Mesendoderm (in vitro differentiated cells): ENCODE data around the gene HMCN1.

ENCODE experiments used
- DNase-seq: peaks from one replicate; pipeline ENCODE4 v3.0.0; 2013
- H2AK5ac ChIP-seq: 2 replicates; pipeline ENCODE4 v1.6.1; 2013; ENCODE audit warnings: low read length, inconsistent platforms
- H2BK120ac ChIP-seq: 2 replicates; pipeline ENCODE4 v1.6.1; 2013; ENCODE audit warnings: low read depth, mild to moderate bottlenecking, low read length, moderate library complexity, mixed read lengths
- H2BK15ac ChIP-seq: replicated peaks from 2 replicates; pipeline ENCODE4 v1.6.1; 2013; ENCODE audit warnings: low read depth, mild to moderate bottlenecking, moderate library complexity
- H2BK5ac ChIP-seq: 2 replicates; pipeline ENCODE4 v1.6.1; 2013; ENCODE audit warnings: low read length, inconsistent platforms
- H3K18ac ChIP-seq: 2 replicates; pipeline ENCODE4 v1.6.1; 2013; ENCODE audit warnings: mild to moderate bottlenecking, low read length, mixed read lengths
- H3K23ac ChIP-seq: one replicate; pipeline ENCODE4 v1.6.1; 2013; ENCODE audit warnings: low read length
- H3K27ac ChIP-seq: 2 replicates; pipeline ENCODE4 v1.5.1; 2013; ENCODE audit warnings: low read depth, mild to moderate bottlenecking, inconsistent platforms, low read length, moderate library complexity
- H3K27me3 ChIP-seq: 2 replicates; pipeline ENCODE4 v1.6.1; 2013; ENCODE audit warnings: low read length, control low read depth, mild to moderate bottlenecking, inconsistent platforms; ENCODE audit not compliant: insufficient read depth, poor library complexity
- H3K36me3 ChIP-seq: 2 replicates; pipeline ENCODE4 v1.6.1; 2013; ENCODE audit warnings: low read length, inconsistent platforms; ENCODE audit not compliant: control insufficient read depth, insufficient read depth
- H3K4ac ChIP-seq: one replicate; pipeline ENCODE4 v1.6.1; 2013; ENCODE audit warnings: low read depth, mild to moderate bottlenecking, low read length, moderate library complexity
- H3K4me1 ChIP-seq: 2 replicates; pipeline ENCODE4 v1.6.1; 2013; ENCODE audit warnings: low read depth, low read length, inconsistent platforms; ENCODE audit not compliant: control insufficient read depth
- H3K4me2 ChIP-seq: 2 replicates; pipeline ENCODE4 v1.6.1; 2013; ENCODE audit warnings: low read length
- H3K4me3 ChIP-seq: 2 replicates; pipeline ENCODE4 v1.5.1; 2013; ENCODE audit warnings: mild to moderate bottlenecking, low read length
- H3K56ac ChIP-seq: one replicate; pipeline ENCODE4 v1.6.1; 2013; ENCODE audit warnings: low read length
- H3K79me1 ChIP-seq: 2 replicates; pipeline ENCODE4 v1.6.1; 2013; ENCODE audit warnings: low read length, inconsistent platforms
- H3K79me2 ChIP-seq: 2 replicates; pipeline ENCODE4 v1.6.1; 2013; ENCODE audit warnings: mild to moderate bottlenecking, low read length; ENCODE audit not compliant: control insufficient read depth, insufficient read depth
- H3K9ac ChIP-seq: 2 replicates; pipeline ENCODE4 v1.6.1; 2013; ENCODE audit warnings: low read length, inconsistent platforms
- H4K5ac ChIP-seq: one replicate; pipeline ENCODE4 v1.6.1; 2013; ENCODE audit warnings: low read length
- H4K8ac ChIP-seq: one replicate; pipeline ENCODE4 v1.6.1; 2013; ENCODE audit warnings: low read depth, mild to moderate bottlenecking, control low read depth, low read length, moderate library complexity
- WGBS: extraction: QIAGEN DNeasy Blood & Tissue Kit; methylation state at CpG from one replicate; pipeline ENCODE4 v1.1.7; 2013; ENCODE audit warnings: low lambda C conversion rate, missing lambda C conversion rate; ENCODE audit not compliant: insufficient coverage; ENCODE audit errors: extremely low coverage; 5-methylcytosine and 5-hydroxymethylcytosine counted together

Gene HMCN1

DNA sequence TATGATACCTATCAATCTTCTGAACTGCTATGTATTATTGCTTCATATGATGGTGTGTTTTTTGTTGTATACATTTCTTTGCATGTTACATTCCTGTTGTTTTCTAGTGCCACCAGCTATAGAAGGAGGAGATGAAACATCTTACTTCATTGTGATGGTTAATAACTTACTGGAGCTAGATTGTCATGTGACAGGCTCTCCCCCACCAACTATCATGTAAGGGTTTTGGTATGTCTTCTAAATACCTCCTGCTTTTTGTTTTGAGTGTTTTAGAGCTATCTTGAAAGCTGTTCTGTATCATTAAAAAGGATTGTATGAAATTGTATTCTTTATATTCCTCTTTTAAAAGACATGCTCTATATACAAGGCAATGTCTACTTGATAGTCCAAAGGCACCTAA is 282.7 kb downstream of the HMCN1 start:
- peaks cover 2% of the 10 kb centered on the region for H3K4me1 ChIP-seq
- no peaks in the 10 kb centered on the region for H3K79me2 ChIP-seq
- H2BK5ac ChIP-seq = no peak overlapping the region
- no peaks in the 10 kb centered on the region for H3K36me3 ChIP-seq
- H2BK120ac ChIP-seq = no peak overlapping the region
- no peak overlapping the region for H3K18ac ChIP-seq
- no peak for DNase-seq
- H3K23ac ChIP-seq = no peak overlapping the region
- H2BK15ac ChIP-seq = no peak overlapping the region
- H3K27ac ChIP-seq = no peak overlapping the region
- H3K27me3 ChIP-seq = no peaks in the 10 kb centered on the region
- no peak overlapping the region for H3K4ac ChIP-seq
- H4K5ac ChIP-seq = no peak overlapping the region
- no peak overlapping the region for H3K4me3 ChIP-seq
- no peak overlapping the region for H3K9ac ChIP-seq
- no peak overlapping the region for H3K56ac ChIP-seq
- H3K79me1 ChIP-seq = no peaks in the 10 kb centered on the region
- H3K4me2 ChIP-seq = no peak overlapping the region
- H2AK5ac ChIP-seq = no peak overlapping the region
- no peak overlapping the region for H4K8ac ChIP-seq

DNA sequence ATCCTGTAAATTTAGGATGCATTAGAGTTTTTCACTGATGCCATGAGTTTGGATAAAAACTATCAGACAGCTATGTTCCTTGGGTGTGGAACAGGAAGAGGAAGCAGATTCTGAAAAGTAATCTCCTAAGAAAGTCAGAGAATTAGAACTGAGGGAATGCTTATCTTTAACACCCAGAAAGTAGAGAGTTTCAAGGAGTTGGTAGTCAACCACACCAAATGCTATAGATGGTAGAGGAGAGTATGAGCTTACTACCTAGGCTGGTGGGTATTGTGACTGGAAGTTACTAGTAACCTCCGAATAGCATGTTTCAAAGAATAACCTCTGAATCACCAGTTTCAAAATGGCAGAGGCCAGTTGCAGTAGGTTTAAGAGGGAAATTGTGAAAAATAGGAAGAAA is 288.0 kb downstream of the HMCN1 start:
- Histone ChIP-seq H3K4me2 (no peak overlapping the region), H2BK5ac (no peak overlapping the region), H3K4me3 (no peak overlapping the region), H3K4me1 (no peaks in the 10 kb centered on the region), H3K27ac (no peak overlapping the region), H3K79me2 (no peaks in the 10 kb centered on the region), H4K8ac (no peak overlapping the region), H3K4ac (no peak overlapping the region), H3K9ac (no peak overlapping the region), H3K27me3 (no peaks in the 10 kb centered on the region), H3K36me3 (no peaks in the 10 kb centered on the region), H3K56ac (no peak overlapping the region), H2BK15ac (no peak overlapping the region), H3K79me1 (no peaks in the 10 kb centered on the region), H3K23ac (no peak overlapping the region), H2AK5ac (no peak overlapping the region), H4K5ac (no peak overlapping the region), H2BK120ac (no peak overlapping the region), H3K18ac (no peak overlapping the region)
- no CpG with 5 or more reads among the region's 1 CpG for WGBS
- DNase-seq = no peak

DNA sequence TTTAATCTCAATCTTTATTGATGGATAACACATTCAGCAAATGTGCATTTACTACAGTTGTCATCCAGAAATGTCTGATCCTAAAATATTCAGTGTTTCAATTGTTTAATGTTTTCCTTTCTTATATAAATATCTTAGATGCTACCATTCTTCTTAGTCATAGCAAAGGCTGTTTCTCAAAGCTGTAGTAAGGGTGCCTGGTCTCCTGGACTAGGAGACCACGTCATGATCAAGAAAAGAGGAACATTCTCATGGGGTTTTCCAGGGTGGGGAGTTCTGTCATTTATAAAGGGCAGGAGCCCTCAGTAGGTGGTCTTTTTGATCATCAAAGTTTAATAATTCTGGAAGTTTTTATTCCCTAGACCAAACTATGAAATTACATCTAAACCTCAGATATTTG is 292.8 kb downstream of the HMCN1 start:
- Histone ChIP-seq H2BK15ac (no peak overlapping the region), H3K36me3 (no peaks in the 10 kb centered on the region), H3K56ac (no peak overlapping the region), H3K4me2 (no peak overlapping the region), H2AK5ac (no peak overlapping the region), H3K18ac (no peak overlapping the region), H3K27me3 (no peaks in the 10 kb centered on the region), H3K79me1 (no peaks in the 10 kb centered on the region), H3K4me3 (no peak overlapping the region), H3K9ac (no peak overlapping the region), H3K27ac (no peak overlapping the region), H3K23ac (no peak overlapping the region), H3K4ac (no peak overlapping the region), H4K5ac (no peak overlapping the region), H4K8ac (no peak overlapping the region), H2BK120ac (no peak overlapping the region), H3K79me2 (no peaks in the 10 kb centered on the region), H2BK5ac (no peak overlapping the region), H3K4me1 (no peaks in the 10 kb centered on the region)
- no CpG with 5 or more reads among the region's 1 CpG for WGBS
- no peak for DNase-seq

DNA sequence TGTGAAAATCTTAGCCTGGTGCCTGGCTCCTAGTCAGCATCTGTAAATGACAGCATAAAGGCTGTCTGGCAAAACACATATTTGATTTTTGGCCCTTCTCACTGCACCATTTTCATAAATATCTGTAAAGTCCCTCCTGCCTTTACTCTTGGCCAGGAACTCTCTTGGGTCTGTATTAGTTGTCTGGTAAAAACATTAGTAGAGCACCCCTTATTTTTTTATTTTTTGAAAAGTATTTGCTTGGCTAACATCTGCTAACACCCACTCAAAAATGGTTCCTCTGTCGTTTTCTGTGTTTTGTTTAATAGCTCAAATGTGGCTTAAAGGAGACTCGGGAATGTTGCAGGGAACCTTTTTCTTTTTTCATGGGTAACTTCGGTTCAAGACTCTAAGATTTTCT is 293.4 kb downstream of the HMCN1 start:
- H3K79me1 ChIP-seq = no peaks in the 10 kb centered on the region
- no peak overlapping the region for H4K5ac ChIP-seq
- no peaks in the 10 kb centered on the region for H3K4me1 ChIP-seq
- no peak overlapping the region for H3K9ac ChIP-seq
- no peak overlapping the region for H3K4me2 ChIP-seq
- no peak overlapping the region for H3K4me3 ChIP-seq
- H2BK15ac ChIP-seq = no peak overlapping the region
- no peak overlapping the region for H2BK120ac ChIP-seq
- H4K8ac ChIP-seq = no peak overlapping the region
- H3K56ac ChIP-seq = no peak overlapping the region
- H2AK5ac ChIP-seq = no peak overlapping the region
- no peak overlapping the region for H2BK5ac ChIP-seq
- no peak overlapping the region for H3K23ac ChIP-seq
- no peaks in the 10 kb centered on the region for H3K79me2 ChIP-seq
- no peak overlapping the region for H3K4ac ChIP-seq
- H3K18ac ChIP-seq = no peak overlapping the region
- H3K27me3 ChIP-seq = no peaks in the 10 kb centered on the region
- H3K27ac ChIP-seq = no peak overlapping the region
- no peaks in the 10 kb centered on the region for H3K36me3 ChIP-seq
- no CpG with 5 or more reads among the region's 3 CpGs for WGBS
- no peak for DNase-seq

DNA sequence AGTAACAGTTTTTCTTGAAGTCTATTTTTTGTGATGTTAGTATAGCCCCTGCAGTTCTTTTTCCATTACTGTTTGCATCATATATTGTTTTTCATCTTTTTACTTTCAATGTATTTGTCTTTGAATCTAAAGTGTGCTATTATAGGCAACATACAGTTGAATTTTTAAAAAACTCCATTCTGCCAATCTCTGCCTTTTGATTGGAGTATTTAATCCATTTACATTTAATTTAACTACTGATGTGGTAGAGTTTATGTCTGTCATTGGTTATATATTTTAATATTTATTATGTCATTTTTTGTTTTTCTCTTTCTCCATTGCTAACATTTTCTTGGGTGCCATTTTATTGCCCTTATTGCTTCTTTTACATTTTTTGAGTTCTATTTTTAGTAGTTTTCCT is 296.3 kb downstream of the HMCN1 start:
- Histone ChIP-seq H3K9ac (no peak overlapping the region), H3K36me3 (no peaks in the 10 kb centered on the region), H2BK15ac (no peak overlapping the region), H3K79me2 (no peaks in the 10 kb centered on the region), H3K27me3 (no peaks in the 10 kb centered on the region), H4K8ac (no peak overlapping the region), H3K4me2 (no peak overlapping the region), H3K56ac (no peak overlapping the region), H4K5ac (no peak overlapping the region), H3K23ac (no peak overlapping the region), H3K18ac (no peak overlapping the region), H2AK5ac (no peak overlapping the region), H2BK120ac (no peak overlapping the region), H3K4ac (no peak overlapping the region), H3K27ac (no peak overlapping the region), H3K79me1 (no peaks in the 10 kb centered on the region), H2BK5ac (no peak overlapping the region), H3K4me3 (no peak overlapping the region), H3K4me1 (no peaks in the 10 kb centered on the region)
- no peak for DNase-seq

DNA sequence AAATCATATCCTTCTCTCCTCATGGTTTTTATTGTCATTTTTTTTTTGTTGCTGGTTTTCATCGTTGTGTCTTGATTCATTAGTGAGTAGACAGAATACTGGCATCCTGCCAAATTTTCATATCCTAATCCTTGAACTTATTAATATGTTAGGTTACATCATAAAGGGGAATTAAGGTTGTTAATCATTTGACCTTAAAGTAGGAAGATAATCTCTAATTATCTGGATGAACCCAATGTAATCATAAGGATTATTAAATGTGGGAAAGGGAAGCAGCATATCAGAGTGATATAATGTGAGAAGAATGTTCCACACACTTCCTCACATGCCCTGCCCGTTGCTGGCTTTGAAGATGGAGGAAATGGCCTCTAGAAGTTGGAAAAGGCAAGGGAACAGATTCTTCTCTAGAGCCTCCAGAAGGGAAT is 299.7 kb downstream of the HMCN1 start:
- H3K4me1 ChIP-seq = no peaks in the 10 kb centered on the region
- H3K18ac ChIP-seq = no peak overlapping the region
- H3K27me3 ChIP-seq = no peaks in the 10 kb centered on the region
- no peak overlapping the region for H3K4me2 ChIP-seq
- H3K9ac ChIP-seq = no peak overlapping the region
- H3K4ac ChIP-seq = no peak overlapping the region
- no peak overlapping the region for H2AK5ac ChIP-seq
- H3K79me2 ChIP-seq = no peaks in the 10 kb centered on the region
- H3K4me3 ChIP-seq = no peak overlapping the region
- H2BK15ac ChIP-seq = no peak overlapping the region
- H3K27ac ChIP-seq = no peak overlapping the region
- H2BK5ac ChIP-seq = no peak overlapping the region
- no peak overlapping the region for H4K8ac ChIP-seq
- WGBS = no CpG with 5 or more reads among the region's 2 CpGs
- no peak overlapping the region for H3K23ac ChIP-seq
- no peaks in the 10 kb centered on the region for H3K36me3 ChIP-seq
- H2BK120ac ChIP-seq = no peak overlapping the region
- H3K79me1 ChIP-seq = no peaks in the 10 kb centered on the region
- no peak overlapping the region for H4K5ac ChIP-seq
- no peak overlapping the region for H3K56ac ChIP-seq
- DNase-seq = no peak
